Measurements from ENCODE around the gene ZNF646. TPM values are rescaled to one million over a fixed set of nuclear protein-coding genes. Genes with fewer than 3 reads are reported as not detected.

Gene ZNF646
- total and polyA plus RNA-seq, 2 of the 13 experiments (the other 11 are each of a cell fraction or from before 2014, with no cell fraction given): 3.4 to 10.9 TPM

GRCh38 chr16:31106509-31107464, 32.6 kb downstream of the ZNF646 start (continued):
- TF ChIP-seq GMEB1 (CRISPR knock-in tag; IDR thresholded peaks at IDR 0.05; ENCODE audit: borderline replicate concordance) (0 out of 2 replicates have a peak, but pooled peaks have one; percentile 27), CREB1 (IDR thresholded peaks at IDR 0.05) (no peak), CREB1 (CRISPR knock-in tag; IDR thresholded peaks at IDR 0.05) (no peak), KDM5B (CRISPR knock-in tag; IDR thresholded peaks at IDR 0.05; ENCODE audit: borderline replicate concordance) (peak; percentile 68; the same call in 1 of the 2 replicates), PLSCR1 (CRISPR knock-in tag; IDR thresholded peaks at IDR 0.05; ENCODE audit: borderline replicate concordance) (no peak), KDM3A (CRISPR knock-in tag; IDR thresholded peaks at IDR 0.05; ENCODE audit: low read depth) (no peak), KLF11 (CRISPR knock-in tag; IDR thresholded peaks at IDR 0.05) (no peak), RBM22 (optimal IDR thresholded peaks at IDR 0.05; ENCODE audit: low read length) (no peak), ZNF225 (CRISPR knock-in tag; IDR thresholded peaks at IDR 0.05) (no peak), TRIM22 (IDR thresholded peaks at IDR 0.05) (no peak), ZNF543 (CRISPR knock-in tag; IDR thresholded peaks at IDR 0.05) (no peak), FLYWCH1 (CRISPR knock-in tag; IDR thresholded peaks at IDR 0.05) (no peak), MZF1 (CRISPR knock-in tag; IDR thresholded peaks at IDR 0.05; ENCODE audit: borderline replicate concordance) (no peak), KAT7 (CRISPR knock-in tag; IDR thresholded peaks at IDR 0.05; ENCODE audit: borderline replicate concordance) (no peak), GATAD1 (CRISPR knock-in tag; IDR thresholded peaks at IDR 0.05) (no peak), ZBTB46 (CRISPR knock-in tag; IDR thresholded peaks at IDR 0.05; ENCODE audit: borderline replicate concordance) (0 out of 2 replicates have a peak, but pooled peaks have one; percentile 7), HNRNPLL (IDR thresholded peaks at IDR 0.05; ENCODE audit: low read depth, low read length, poor library complexity, severe bottlenecking) (no peak), GMEB2 (CRISPR knock-in tag; IDR thresholded peaks at IDR 0.05; ENCODE audit: low read depth) (no peak), NFE2L2 (IDR thresholded peaks at IDR 0.05; ENCODE audit: low read length) (no peak), ESRRA (CRISPR knock-in tag; IDR thresholded peaks at IDR 0.05; ENCODE audit: low read depth) (no peak), ZNF766 (CRISPR knock-in tag; IDR thresholded peaks at IDR 0.05; ENCODE audit: borderline replicate concordance) (no peak), MAFK (conservative IDR thresholded peaks at IDR 0.05 in 1 of 2, IDR thresholded peaks at IDR 0.05 in 1 of 2; ENCODE audit: low read length in 2 of 2) (no peak), ZNF343 (CRISPR knock-in tag; IDR thresholded peaks at IDR 0.05) (no peak)
